SK-N-SH treated with all-trans-retinoic acid at 6 μM for 48 hours (cell line): ENCODE measurements around the gene FRMD4A.
"Not testable (repeated sequence)": the region's sequence is repeated elsewhere in the genome, so short reads cannot be mapped to it uniquely, and the experiment has no call there.

Experiments used
- ARNTL ChIP-seq: fragments of 450-650 bp; formaldehyde crosslinking; IDR thresholded peaks from 2 replicates; pipeline ENCODE4 v1.5.0; 2020; ENCODE audit warnings: low read depth, mild to moderate bottlenecking, moderate library complexity, borderline replicate concordance
- BACH2 ChIP-seq: fragments of 250-450 bp; sonication (Bioruptor Pico); IDR thresholded peaks from 2 replicates; pipeline ENCODE4 v1.9.0; 2021; ENCODE audit warnings: mild to moderate bottlenecking, borderline replicate concordance
- GLIS3 ChIP-seq: fragments of 250-450 bp; sonication (Bioruptor Pico); IDR thresholded peaks from 2 replicates; pipeline ENCODE4 v1.5.0; 2020; ENCODE audit warnings: mild to moderate bottlenecking, moderate library complexity
- ISL1 ChIP-seq: fragments of 250-450 bp; sonication (Bioruptor Pico); IDR thresholded peaks from 2 replicates; pipeline ENCODE4 v2.1.2; 2022; ENCODE audit warnings: mild to moderate bottlenecking, moderate library complexity
- OSR1 ChIP-seq: fragments of 250-450 bp; sonication (Bioruptor Pico); IDR thresholded peaks from 2 replicates; pipeline ENCODE4 v1.8.0; 2022; ENCODE audit warnings: moderate library complexity, mild to moderate bottlenecking, inconsistent platforms
- PPARA ChIP-seq: fragments of 250-450 bp; sonication (Bioruptor Pico); IDR thresholded peaks from 2 replicates; pipeline ENCODE4 v1.5.0; 2020; ENCODE audit warnings: mild to moderate bottlenecking, borderline replicate concordance
- RARB ChIP-seq: fragments of 250-450 bp; sonication (Bioruptor Pico); IDR thresholded peaks from 2 replicates; pipeline ENCODE4 v1.8.0; 2021; ENCODE audit warnings: mild to moderate bottlenecking, moderate library complexity
- ZFP3 ChIP-seq: fragments of 250-450 bp; sonication (Bioruptor Pico); IDR thresholded peaks from 2 replicates; pipeline ENCODE4 v1.5.0; 2020; ENCODE audit warnings: mild to moderate bottlenecking, moderate library complexity
- ZFP30 ChIP-seq: fragments of 450-650 bp; formaldehyde crosslinking; IDR thresholded peaks from 2 replicates; pipeline ENCODE4 v1.5.0; 2022; ENCODE audit warnings: mild to moderate bottlenecking, moderate library complexity
- TF ChIP-seq, protein P1 (sequence below): fragments of 250-450 bp; sonication (Bioruptor Pico); IDR thresholded peaks from 2 replicates; pipeline ENCODE4 v1.8.0; 2020; ENCODE audit warnings: mild to moderate bottlenecking, moderate library complexity, borderline replicate concordance
- TF ChIP-seq, protein P2 (sequence below): fragments of 250-450 bp; sonication (Bioruptor Pico); IDR thresholded peaks from 2 replicates; pipeline ENCODE4 v1.5.1; 2021; ENCODE audit warnings: mild to moderate bottlenecking, moderate library complexity
- TF ChIP-seq, protein P3 (sequence below): fragments of 250-450 bp; sonication (Bioruptor Pico); IDR thresholded peaks from 2 replicates; pipeline ENCODE4 v1.5.1; 2020; ENCODE audit warnings: low read depth, mild to moderate bottlenecking, moderate library complexity

DNA sequence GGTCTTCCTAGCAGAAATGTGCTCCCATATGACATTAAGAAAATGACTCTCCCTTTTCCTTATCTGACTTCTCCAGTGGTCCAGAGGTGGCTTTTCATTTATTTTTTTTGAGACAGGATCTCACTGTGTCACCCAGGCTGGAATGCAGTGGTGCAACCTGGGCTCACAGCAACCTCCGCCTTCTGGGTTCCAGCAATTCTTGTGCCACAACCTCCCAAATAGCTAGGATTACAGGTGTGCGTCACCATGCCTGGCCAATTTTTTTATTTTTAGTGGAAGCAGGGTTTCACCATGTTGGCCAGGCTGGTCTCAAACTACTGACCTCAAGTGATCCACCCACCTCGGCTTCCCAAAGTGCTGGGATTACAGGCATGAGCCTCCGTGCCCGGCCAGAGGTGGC is 563.6 kb downstream of the FRMD4A start:
- not testable (repeated sequence) for TF ChIP-seq PPARA (CRISPR knock-in tag); OSR1; ARNTL (CRISPR knock-in tag); RARB; GLIS3 (CRISPR knock-in tag); ISL1; BACH2 (CRISPR knock-in tag); ZFP30 (CRISPR knock-in tag); ZFP3 (CRISPR knock-in tag)
- TF ChIP-seq, protein P1, sequence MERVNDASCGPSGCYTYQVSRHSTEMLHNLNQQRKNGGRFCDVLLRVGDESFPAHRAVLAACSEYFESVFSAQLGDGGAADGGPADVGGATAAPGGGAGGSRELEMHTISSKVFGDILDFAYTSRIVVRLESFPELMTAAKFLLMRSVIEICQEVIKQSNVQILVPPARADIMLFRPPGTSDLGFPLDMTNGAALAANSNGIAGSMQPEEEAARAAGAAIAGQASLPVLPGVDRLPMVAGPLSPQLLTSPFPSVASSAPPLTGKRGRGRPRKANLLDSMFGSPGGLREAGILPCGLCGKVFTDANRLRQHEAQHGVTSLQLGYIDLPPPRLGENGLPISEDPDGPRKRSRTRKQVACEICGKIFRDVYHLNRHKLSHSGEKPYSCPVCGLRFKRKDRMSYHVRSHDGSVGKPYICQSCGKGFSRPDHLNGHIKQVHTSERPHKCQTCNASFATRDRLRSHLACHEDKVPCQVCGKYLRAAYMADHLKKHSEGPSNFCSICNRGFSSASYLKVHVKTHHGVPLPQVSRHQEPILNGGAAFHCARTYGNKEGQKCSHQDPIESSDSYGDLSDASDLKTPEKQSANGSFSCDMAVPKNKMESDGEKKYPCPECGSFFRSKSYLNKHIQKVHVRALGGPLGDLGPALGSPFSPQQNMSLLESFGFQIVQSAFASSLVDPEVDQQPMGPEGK (CRISPR knock-in tag), result not testable (repeated sequence)
- TF ChIP-seq, protein P2, sequence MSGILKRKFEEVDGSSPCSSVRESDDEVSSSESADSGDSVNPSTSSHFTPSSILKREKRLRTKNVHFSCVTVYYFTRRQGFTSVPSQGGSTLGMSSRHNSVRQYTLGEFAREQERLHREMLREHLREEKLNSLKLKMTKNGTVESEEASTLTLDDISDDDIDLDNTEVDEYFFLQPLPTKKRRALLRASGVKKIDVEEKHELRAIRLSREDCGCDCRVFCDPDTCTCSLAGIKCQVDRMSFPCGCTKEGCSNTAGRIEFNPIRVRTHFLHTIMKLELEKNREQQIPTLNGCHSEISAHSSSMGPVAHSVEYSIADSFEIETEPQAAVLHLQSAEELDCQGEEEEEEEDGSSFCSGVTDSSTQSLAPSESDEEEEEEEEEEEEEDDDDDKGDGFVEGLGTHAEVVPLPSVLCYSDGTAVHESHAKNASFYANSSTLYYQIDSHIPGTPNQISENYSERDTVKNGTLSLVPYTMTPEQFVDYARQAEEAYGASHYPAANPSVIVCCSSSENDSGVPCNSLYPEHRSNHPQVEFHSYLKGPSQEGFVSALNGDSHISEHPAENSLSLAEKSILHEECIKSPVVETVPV (CRISPR knock-in tag), result not testable (repeated sequence)
- TF ChIP-seq, protein P3, sequence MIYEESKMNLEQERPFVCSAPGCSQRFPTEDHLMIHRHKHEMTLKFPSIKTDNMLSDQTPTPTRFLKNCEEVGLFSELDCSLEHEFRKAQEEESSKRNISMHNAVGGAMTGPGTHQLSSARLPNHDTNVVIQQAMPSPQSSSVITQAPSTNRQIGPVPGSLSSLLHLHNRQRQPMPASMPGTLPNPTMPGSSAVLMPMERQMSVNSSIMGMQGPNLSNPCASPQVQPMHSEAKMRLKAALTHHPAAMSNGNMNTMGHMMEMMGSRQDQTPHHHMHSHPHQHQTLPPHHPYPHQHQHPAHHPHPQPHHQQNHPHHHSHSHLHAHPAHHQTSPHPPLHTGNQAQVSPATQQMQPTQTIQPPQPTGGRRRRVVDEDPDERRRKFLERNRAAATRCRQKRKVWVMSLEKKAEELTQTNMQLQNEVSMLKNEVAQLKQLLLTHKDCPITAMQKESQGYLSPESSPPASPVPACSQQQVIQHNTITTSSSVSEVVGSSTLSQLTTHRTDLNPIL, result not testable (repeated sequence)
